Measurements from ENCODE around the gene DPEP2. TPM values are rescaled to one million over a fixed set of nuclear protein-coding genes. Genes with fewer than 3 reads are reported as not detected.
A peak's percentile ranks its signal among the peaks of the same experiment; 100 is the strongest.

Gene DPEP2
- polyA plus RNA-seq, 3 donors: 117 to 235 (median 124) TPM

GRCh38 chr16:68019167-68019680, 19.9 kb upstream of the DPEP2 start:
- no peaks in the 10 kb centered on the region for H3K27me3 ChIP-seq (ENCODE audit: control insufficient read depth in 2 of 2, insufficient read depth in 2 of 2, low read length in 2 of 2)
- no peak overlapping the region for H3K4me3 Mint-ChIP-seq
- no peaks in the 10 kb centered on the region for H3K9me3 ChIP-seq (replicated peaks in 1 of 2; ENCODE audit: control insufficient read depth in 1 of 2, insufficient read depth in 1 of 2, low read length in 2 of 2)
- H3K79me2 ChIP-seq (ENCODE audit: insufficient read depth, low read length): peaks cover 32% of the 10 kb centered on the region
- intact Hi-C loops (cut with micrococcal nuclease): no loop called here
- H3K36me3 ChIP-seq (replicated peaks in 1 of 2; ENCODE audit: control insufficient read depth in 1 of 2, insufficient read depth in 2 of 2, low read length in 2 of 2): peaks cover 4 to 12% of the 10 kb centered on the region in 2 donors
- H3K36me3 Mint-ChIP-seq: peaks cover 9 to 15% of the 10 kb centered on the region in 2 donors
- H3K9me3 Mint-ChIP-seq: no peaks in the 10 kb centered on the region
- peaks cover 0 to 4% (median 0%) of the 10 kb centered on the region in 3 donors for H3K27me3 Mint-ChIP-seq (ENCODE audit: low read depth in 3 of 3)
- peaks cover 25% of the 10 kb centered on the region for H3K4me1 Mint-ChIP-seq
- H4K20me1 ChIP-seq (ENCODE audit: insufficient read depth, low read length): no peaks in the 10 kb centered on the region
- no peak overlapping the region for H3K27ac ChIP-seq (ENCODE audit: low read depth in 1 of 2, low read length in 2 of 2)
- H3K4me1 ChIP-seq (ENCODE audit: control insufficient read depth in 1 of 2, insufficient read depth in 2 of 2, low read length in 2 of 2): peaks cover 24 to 27% of the 10 kb centered on the region in 2 donors
- H3K27ac Mint-ChIP-seq: peak overlapping the region in 3 of 7 donors; percentile 5 to 65 (median 40)
- WGBS (ENCODE audit: insufficient coverage): 100% methylated on average over 3 of the region's 8 CpGs
- DNase-seq: no peak
- no peak overlapping the region for H2AFZ ChIP-seq (ENCODE audit: insufficient read depth, low read depth, low read length, poor library complexity, severe bottlenecking)
- no peak overlapping the region for H3K4me3 ChIP-seq (replicated peaks in 1 of 3; ENCODE audit: low read depth in 2 of 3, low read length in 3 of 3)
- no peak overlapping the region for H3K4me2 ChIP-seq (replicated peaks; ENCODE audit: extremely low read depth, low read length, poor library complexity, severe bottlenecking)
- no peak overlapping the region for H3K9ac ChIP-seq (ENCODE audit: insufficient read depth, low read length, poor library complexity, severe bottlenecking)
- no peak for TF ChIP-seq CTCF (IDR thresholded peaks at IDR 0.05)

- peaks cover 0 to 4% (median 0%) of the 10 kb centered on the region in 3 donors for H3K27me3 Mint-ChIP-seq (ENCODE audit: low read depth in 3 of 3)
- Histone ChIP-seq H3K9ac (ENCODE audit: insufficient read depth, low read length, poor library complexity, severe bottlenecking) (no peak within 1 kb of the TSS), H4K20me1 (ENCODE audit: insufficient read depth, low read length) (no peaks in the 10 kb centered on the region), H3K27me3 (ENCODE audit: control insufficient read depth in 2 of 2, insufficient read depth in 2 of 2, low read length in 2 of 2) (no peaks in the 10 kb centered on the region), H3K4me3 (replicated peaks in 1 of 3; ENCODE audit: low read depth in 2 of 3, low read length in 3 of 3) (no peak within 1 kb of the TSS), H3K79me2 (ENCODE audit: insufficient read depth, low read length) (no peaks in the 10 kb centered on the region), H3K36me3 (replicated peaks in 1 of 2; ENCODE audit: control insufficient read depth in 1 of 2, insufficient read depth in 2 of 2, low read length in 2 of 2) (no peaks in the 10 kb centered on the region), H3K4me1 (ENCODE audit: control insufficient read depth in 1 of 2, insufficient read depth in 2 of 2, low read length in 2 of 2) (peaks cover 18 to 19% of the 10 kb centered on the region in 2 donors), H2AFZ (ENCODE audit: insufficient read depth, low read depth, low read length, poor library complexity, severe bottlenecking) (no peak within 1 kb of the TSS), H3K9me3 (replicated peaks in 1 of 2; ENCODE audit: control insufficient read depth in 1 of 2, insufficient read depth in 1 of 2, low read length in 2 of 2) (no peaks in the 10 kb centered on the region), H3K27ac (ENCODE audit: low read depth in 1 of 2, low read length in 2 of 2) (no peak within 1 kb of the TSS), H3K4me2 (replicated peaks; ENCODE audit: extremely low read depth, low read length, poor library complexity, severe bottlenecking) (no peak within 1 kb of the TSS)
- peaks cover 17% of the 10 kb centered on the region for H3K4me1 Mint-ChIP-seq
- H3K9me3 Mint-ChIP-seq: no peaks in the 10 kb centered on the region
- intact Hi-C loops (cut with micrococcal nuclease): no loop called here
- H3K27ac Mint-ChIP-seq: peak within 1 kb of the TSS in 1 of 7 donors; percentile 8
- no peaks in the 10 kb centered on the region for H3K36me3 Mint-ChIP-seq
- DNase-seq: no peak
- WGBS (ENCODE audit: insufficient coverage): 82% methylated on average over 3 of the region's 5 CpGs
- no peak within 1 kb of the TSS for H3K4me3 Mint-ChIP-seq
- no peak for TF ChIP-seq CTCF (IDR thresholded peaks at IDR 0.05)
These were observed 16.4 kb upstream of the DPEP2 start, which contains the start of gene DPEP2NB for GRCh38 chr16:68015681-68016080. Gene DPEP2NB (minus strand): TSS chr16:68015911. CDS start chr16:68015770, 141 bp downstream.
